ENCODE results near the gene SSR1. TPM values are rescaled to one million over a fixed set of nuclear protein-coding genes. Genes with fewer than 3 reads are reported as not detected.

Gene SSR1
- total RNA-seq, 1 donor from 2014 or later, result 132 TPM

DNA sequence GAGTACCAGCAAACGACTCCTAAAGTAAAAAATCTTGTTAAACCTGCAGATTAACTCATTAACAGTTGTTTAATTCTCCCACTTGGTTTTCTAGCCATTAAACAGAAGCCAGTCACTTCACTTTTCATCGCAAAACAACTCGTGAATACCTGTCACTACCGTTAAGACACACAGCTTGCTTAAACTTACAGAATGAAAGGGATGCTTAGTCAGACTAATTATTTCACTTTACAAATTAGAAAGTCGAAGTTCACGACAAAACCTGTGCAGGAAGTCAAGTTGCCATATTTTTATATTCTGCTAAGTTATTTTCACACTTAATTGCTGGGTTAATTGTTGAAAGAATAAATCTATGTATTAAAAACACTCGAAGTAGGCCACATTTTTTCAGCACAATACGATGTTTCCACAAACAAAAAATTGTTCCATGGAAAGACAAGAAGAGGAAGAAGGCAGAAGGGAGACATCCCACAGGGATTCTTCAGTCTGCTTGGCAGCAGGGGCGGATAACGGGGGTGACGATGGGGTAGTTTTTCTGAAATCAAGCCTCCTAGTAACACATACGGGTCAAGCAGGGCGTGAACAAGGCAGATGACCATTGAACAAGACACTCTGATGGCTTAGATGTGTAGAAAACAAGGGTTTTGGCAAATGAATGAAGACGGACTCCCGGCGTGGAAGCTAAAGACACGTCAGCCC, 933 bp downstream of the SSR1 start:
- TF ChIP-seq, protein P1, sequence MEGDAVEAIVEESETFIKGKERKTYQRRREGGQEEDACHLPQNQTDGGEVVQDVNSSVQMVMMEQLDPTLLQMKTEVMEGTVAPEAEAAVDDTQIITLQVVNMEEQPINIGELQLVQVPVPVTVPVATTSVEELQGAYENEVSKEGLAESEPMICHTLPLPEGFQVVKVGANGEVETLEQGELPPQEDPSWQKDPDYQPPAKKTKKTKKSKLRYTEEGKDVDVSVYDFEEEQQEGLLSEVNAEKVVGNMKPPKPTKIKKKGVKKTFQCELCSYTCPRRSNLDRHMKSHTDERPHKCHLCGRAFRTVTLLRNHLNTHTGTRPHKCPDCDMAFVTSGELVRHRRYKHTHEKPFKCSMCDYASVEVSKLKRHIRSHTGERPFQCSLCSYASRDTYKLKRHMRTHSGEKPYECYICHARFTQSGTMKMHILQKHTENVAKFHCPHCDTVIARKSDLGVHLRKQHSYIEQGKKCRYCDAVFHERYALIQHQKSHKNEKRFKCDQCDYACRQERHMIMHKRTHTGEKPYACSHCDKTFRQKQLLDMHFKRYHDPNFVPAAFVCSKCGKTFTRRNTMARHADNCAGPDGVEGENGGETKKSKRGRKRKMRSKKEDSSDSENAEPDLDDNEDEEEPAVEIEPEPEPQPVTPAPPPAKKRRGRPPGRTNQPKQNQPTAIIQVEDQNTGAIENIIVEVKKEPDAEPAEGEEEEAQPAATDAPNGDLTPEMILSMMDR (IDR thresholded peaks at IDR 0.05; ENCODE audit: unreplicated experiment), result no peak
- Mint-ChIP-seq H3K4me3 (ENCODE audit: unreplicated experiment) (peak overlapping the region; percentile 99), H3K27ac (ENCODE audit: unreplicated experiment) (peak overlapping the region; percentile 90), H3K4me1 (ENCODE audit: unreplicated experiment) (peaks cover 20% of the 10 kb centered on the region), H3K36me3 (ENCODE audit: low read depth, unreplicated experiment) (peaks cover 14% of the 10 kb centered on the region), H3K9me3 (ENCODE audit: unreplicated experiment) (no peaks in the 10 kb centered on the region), H3K27me3 (ENCODE audit: unreplicated experiment) (peaks cover 5% of the 10 kb centered on the region)
- DNase-seq (ENCODE audit: low spot score), result no peak

GRCh38 chr6:7311176-7311575, 1.8 kb downstream of the SSR1 start:
- H3K27me3 Mint-ChIP-seq (ENCODE audit: unreplicated experiment), result peaks cover 5% of the 10 kb centered on the region
- no peak for DNase-seq (ENCODE audit: low spot score)
- TF ChIP-seq, protein P1 (IDR thresholded peaks at IDR 0.05; ENCODE audit: unreplicated experiment), result no peak
- peak overlapping the region; percentile 82 for H3K4me3 Mint-ChIP-seq (ENCODE audit: unreplicated experiment)
- peaks cover 20% of the 10 kb centered on the region for H3K4me1 Mint-ChIP-seq (ENCODE audit: unreplicated experiment)
- peak overlapping the region; percentile 16 for H3K27ac Mint-ChIP-seq (ENCODE audit: unreplicated experiment)
- H3K9me3 Mint-ChIP-seq (ENCODE audit: unreplicated experiment), result no peaks in the 10 kb centered on the region
- peaks cover 14% of the 10 kb centered on the region for H3K36me3 Mint-ChIP-seq (ENCODE audit: low read depth, unreplicated experiment)

DNA sequence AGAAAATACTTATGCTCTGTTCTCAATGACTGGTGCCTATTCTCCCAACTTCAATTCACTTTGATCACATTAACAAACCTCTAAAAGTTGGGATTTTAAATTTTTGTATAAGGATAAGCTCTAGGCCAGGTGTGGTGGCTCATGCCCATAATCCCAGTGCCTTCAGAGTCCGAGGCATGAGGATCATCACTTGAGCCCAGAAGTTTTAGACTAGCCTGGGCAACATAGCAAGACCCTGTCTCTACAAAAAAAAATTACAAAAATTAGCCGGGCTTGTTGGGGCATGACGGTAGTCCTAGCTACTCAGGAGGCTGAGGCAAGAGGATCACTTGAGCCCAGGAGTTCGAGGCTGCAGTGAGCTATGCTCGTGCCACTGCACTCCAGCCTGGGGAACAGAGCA, 3.9 kb downstream of the SSR1 start:
- no peak for DNase-seq (ENCODE audit: low spot score)
- Mint-ChIP-seq H3K4me1 (ENCODE audit: unreplicated experiment) (peaks cover 20% of the 10 kb centered on the region), H3K9me3 (ENCODE audit: unreplicated experiment) (no peaks in the 10 kb centered on the region), H3K4me3 (ENCODE audit: unreplicated experiment) (no peak overlapping the region), H3K27me3 (ENCODE audit: unreplicated experiment) (peaks cover 5% of the 10 kb centered on the region), H3K27ac (ENCODE audit: unreplicated experiment) (no peak overlapping the region), H3K36me3 (ENCODE audit: low read depth, unreplicated experiment) (peaks cover 26% of the 10 kb centered on the region)
- TF ChIP-seq, protein P1 (IDR thresholded peaks at IDR 0.05; ENCODE audit: unreplicated experiment), result no peak

DNA sequence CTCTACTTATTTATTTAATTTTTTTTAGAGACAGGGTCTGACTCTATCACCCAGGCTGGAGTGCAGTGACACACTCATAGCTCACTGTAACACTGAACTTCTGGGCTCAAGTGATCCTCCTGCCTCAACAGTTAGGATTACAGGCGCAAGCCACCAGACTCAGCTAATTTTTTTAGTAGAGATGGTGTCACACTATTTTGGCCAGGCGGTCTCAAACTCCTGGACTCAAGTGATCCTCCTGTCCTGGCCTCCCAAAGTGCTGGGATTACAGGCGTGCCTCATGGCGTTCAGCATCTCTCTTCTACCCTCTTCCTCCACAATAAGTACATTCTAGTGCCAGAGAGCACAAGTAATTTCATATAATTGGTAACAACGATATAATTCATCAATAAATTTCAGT, 5.5 kb downstream of the SSR1 start:
- Mint-ChIP-seq H3K27ac (ENCODE audit: unreplicated experiment) (no peak overlapping the region), H3K4me1 (ENCODE audit: unreplicated experiment) (peaks cover 20% of the 10 kb centered on the region), H3K36me3 (ENCODE audit: low read depth, unreplicated experiment) (peaks cover 26% of the 10 kb centered on the region), H3K4me3 (ENCODE audit: unreplicated experiment) (no peak overlapping the region), H3K27me3 (ENCODE audit: unreplicated experiment) (peaks cover 5% of the 10 kb centered on the region), H3K9me3 (ENCODE audit: unreplicated experiment) (no peaks in the 10 kb centered on the region)
- TF ChIP-seq, protein P1 (IDR thresholded peaks at IDR 0.05; ENCODE audit: unreplicated experiment), result no peak
- no peak for DNase-seq (ENCODE audit: low spot score)

GRCh38 chr6:7304821-7305220, 8.2 kb downstream of the SSR1 start:
- H3K4me3 Mint-ChIP-seq (ENCODE audit: unreplicated experiment), result no peak overlapping the region
- H3K27me3 Mint-ChIP-seq (ENCODE audit: unreplicated experiment), result peaks cover 2% of the 10 kb centered on the region
- no peak overlapping the region for H3K27ac Mint-ChIP-seq (ENCODE audit: unreplicated experiment)
- TF ChIP-seq, protein P1 (IDR thresholded peaks at IDR 0.05; ENCODE audit: unreplicated experiment), result no peak
- DNase-seq (ENCODE audit: low spot score), result no peak
- H3K9me3 Mint-ChIP-seq (ENCODE audit: unreplicated experiment), result no peaks in the 10 kb centered on the region
- peaks cover 3% of the 10 kb centered on the region for H3K4me1 Mint-ChIP-seq (ENCODE audit: unreplicated experiment)
- peaks cover 29% of the 10 kb centered on the region for H3K36me3 Mint-ChIP-seq (ENCODE audit: low read depth, unreplicated experiment)

Measured in endothelial cell (in vitro differentiated cells).